Non-pigmented ciliary epithelial cell (primary cell): ENCODE data around the gene KDM2B.

Experiments used
- DNase-seq: peaks from one replicate; pipeline ENCODE4 v3.0.0-alpha.2; 2010; ENCODE audit warnings: low read depth

Gene KDM2B

GRCh38 chr12:121561009-121561395, 19.8 kb downstream of the KDM2B start:
- DNase-seq = no peak

DNA sequence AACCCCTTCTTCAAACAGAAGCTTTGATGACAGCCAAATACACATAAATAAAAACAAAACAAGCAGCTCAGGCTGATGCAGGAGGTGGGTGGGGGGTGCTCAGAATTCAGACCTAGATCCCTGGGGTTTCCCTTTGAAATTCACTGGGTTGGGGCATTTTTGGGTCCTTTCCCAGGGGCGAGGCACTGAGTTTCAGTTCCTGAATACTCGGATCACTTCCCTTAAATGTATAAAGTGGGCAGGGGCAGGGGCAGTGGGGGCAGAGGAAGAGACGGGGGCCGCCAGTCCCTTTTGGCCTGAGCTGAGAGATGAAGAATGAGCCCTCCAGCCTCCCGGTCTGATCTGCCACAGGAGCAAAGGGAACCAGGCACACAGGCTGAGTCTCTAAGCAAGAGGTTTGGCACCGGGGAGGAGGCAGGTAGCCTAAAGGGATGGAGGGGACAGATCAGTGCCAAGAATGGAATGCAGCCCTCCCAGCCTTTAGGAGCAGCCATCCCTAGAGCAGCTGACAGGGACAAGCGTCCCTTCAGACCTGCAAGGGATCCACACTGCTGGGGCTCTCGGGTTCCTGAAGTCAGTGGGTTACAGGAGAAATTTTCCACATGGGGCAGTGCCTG, 20.3 kb downstream of the KDM2B start:
- DNase-seq = no peak

DNA sequence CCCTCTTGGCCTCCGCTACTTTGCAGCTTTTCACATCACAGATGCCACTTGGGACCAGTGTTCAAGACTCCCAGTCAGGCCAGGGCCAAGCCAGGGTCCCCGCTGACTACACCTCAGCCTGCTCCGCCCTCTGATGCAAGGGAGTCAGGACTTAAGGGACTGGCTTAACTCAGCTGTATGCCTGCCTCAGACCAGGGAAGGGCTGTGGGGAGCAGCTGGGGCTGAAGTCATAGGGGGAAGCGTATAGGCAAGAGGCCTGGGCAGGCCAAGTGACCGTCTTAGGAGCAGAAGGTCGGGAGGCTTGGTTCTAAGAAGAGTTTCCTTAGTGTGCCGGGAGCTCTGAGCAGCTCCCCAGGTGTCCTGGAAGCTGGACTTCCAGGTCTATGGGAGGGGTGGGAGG, 21.9 kb downstream of the KDM2B start:
- DNase-seq = no peak

GRCh38 chr12:121550974-121551634, 29.7 kb downstream of the KDM2B start:
- no peak for DNase-seq

- no peak for DNase-seq
These were observed 31.7 kb downstream of the KDM2B start for GRCh38 chr12:121549075-121549474.

GRCh38 chr12:121545480-121545879, 35.3 kb downstream of the KDM2B start:
- DNase-seq = no peak

DNA sequence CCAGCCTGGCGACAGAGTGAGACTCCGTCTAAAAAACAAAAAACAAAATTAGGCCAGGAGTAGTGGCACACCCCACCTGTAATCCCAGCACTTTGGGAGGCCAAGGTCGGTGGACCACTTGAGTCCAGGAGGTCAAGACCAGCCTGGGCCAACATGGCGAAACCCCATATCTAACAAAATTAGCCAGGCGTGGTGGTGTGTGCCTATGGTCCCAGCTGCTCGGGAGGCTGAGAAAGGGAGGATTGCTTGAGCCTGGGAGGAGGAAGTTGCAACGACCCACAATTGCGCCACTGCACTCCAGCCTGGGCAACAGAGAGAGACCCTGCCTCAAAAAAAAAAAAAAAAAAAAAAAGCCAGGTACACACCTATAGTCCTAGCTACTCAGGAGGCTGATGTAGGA, 37.0 kb downstream of the KDM2B start:
- no peak for DNase-seq

DNA sequence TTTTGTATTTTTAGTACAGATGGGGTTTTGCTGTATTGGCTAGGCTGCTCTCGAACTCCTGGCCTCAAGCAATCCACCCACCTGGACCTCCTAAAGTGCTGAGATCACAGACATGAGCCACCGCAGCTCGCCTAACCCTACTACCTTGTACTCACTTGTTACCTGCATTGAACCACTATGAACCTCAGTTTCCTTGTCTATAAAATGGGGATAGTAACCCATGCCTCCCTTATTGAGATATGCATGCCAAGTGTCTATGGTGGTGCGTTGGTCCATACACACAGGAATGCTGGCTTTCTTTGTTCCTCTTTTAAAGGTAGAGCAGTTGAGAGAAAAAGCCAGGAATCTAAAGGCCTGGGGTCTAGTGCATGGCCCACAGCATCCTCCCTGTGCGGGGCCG, 40.9 kb downstream of the KDM2B start:
- no peak for DNase-seq

GRCh38 chr12:121538699-121539061, 42.1 kb downstream of the KDM2B start:
- DNase-seq = no peak

GRCh38 chr12:121537814-121538698, 42.8 kb downstream of the KDM2B start:
- no peak for DNase-seq

DNA sequence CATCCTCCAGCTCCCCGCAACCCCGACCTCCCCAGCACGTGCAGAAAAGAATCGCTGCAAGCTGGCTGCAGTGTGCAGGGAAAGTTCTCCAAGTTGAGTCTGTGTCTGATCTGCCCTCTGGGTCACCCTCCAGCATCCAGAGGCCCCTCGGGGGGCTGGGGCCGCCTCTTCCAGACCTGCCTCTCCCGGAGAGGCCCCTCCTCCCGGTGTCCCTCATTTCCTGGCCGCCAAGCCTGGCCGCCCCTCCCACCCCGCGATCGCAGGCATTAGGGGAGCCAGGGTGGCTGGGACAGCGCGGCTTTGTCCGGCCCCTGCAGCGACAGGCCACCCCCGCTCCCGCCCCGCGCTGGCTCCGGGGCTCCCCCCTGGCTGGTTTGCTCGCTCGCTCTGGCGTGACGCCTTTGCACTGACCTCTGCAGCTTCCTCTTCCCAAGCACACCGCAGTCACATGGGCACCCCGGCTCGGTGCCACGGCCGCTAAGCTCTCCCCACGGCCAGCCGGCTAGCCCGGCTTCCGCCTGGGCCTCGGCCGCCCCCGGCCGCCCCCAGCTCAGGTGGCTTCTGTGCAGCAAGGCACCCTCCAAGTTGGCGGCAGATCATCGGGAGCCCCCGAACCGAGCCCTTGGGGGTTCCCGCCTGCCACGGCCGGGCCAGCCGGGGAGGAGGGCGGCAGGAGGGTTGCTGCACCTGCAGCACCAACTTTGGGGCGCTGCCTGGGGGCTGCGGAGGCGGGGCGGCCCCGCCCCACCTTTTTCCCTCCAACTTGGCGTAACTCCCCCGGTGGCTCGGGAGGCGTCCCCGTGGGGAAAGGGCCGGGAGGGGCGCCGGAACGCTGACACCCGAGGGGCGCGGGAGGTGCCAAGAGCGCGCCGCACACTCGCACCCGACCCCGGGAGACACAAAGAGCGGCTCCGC, 43.7 kb downstream of the KDM2B start:
- no peak for DNase-seq

DNA sequence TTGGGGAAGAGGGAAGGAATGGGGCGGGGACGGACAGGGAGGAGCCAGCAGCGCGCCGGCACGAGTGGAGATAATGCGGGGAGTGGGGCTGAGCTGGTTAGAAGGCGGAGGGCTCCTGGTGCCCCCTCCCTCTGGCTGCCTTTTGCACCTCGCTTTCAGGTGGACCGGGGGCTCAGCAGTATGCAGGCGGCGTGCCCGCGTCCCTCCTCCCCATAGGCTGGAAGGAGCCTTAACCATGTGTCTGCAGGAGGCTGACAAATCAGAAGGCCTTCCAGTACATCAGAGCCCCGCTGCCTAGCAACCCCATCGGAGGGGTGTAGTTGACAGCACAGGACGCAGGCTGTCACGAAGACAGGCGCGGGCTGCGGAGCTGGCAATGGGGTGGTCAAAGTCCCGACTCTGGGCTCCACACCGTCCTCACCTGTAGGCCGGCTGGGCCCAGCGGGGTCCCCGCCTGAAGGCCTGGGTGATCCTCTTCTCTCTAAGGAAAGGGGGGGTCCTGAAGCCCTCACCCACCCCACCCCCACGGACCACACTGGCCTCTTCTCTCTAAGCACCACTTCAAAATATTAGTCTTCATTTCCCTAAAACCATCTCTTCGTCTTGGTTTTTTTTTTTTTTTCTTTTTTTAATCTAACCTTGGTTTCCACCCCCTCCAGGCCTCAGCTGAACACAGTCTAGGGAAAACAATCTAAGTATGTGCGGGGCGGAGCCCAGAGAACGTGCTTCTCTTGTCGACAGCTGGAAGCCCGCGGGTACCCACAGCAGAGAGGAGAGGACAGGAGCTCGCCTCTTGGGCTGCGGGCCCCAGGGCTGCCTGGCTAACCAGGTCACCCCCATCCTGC, 44.5 kb downstream of the KDM2B start:
- DNase-seq = no peak

DNA sequence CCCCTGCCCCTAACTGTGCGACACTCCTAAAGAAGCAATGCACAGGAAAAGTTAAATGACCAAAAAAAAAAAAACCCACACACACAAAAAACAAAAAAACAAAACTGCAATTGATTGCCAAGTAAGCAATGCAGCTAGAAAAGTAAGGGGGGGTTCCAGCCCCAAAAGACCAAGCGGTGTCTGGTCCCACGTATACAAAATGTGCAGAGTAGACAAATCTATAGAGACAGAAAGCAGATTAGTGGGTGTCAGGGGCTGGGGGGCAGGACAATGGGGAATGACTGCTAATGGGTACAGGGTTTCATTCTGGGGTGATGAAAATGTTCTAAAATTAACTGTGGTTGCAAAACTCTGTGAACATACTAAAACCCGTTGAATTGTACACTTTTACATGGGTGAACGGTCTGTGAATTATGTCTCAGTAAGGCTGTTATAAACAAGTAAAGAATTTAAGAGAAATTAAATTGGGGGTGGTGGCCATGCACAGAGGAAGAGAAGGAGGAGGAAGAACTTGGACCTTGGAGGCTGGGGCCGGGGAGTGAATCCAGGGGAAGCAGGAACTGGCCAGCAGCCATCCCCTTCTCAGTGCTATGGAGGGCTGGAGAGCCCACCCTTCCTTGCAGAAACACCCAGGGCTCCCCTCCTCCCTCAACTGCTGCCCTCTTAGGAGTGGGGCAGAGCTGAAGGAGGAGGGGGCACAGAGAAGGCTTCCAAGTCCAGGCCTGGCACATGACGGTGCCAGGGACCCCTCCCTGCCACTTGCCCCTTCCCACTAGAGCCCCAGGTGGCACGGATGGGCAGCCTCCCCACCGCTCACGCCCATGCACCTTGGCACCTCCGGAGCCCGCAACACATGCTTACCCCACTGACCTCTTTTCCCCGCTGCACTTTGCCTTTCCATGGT, 45.4 kb downstream of the KDM2B start:
- DNase-seq = no peak

GRCh38 chr12:121534495-121535148, 46.2 kb downstream of the KDM2B start:
- DNase-seq = no peak

GRCh38 chr12:121533394-121534090, 47.3 kb downstream of the KDM2B start:
- DNase-seq = no peak

GRCh38 chr12:121532503-121533393, 48.1 kb downstream of the KDM2B start:
- no peak for DNase-seq

DNA sequence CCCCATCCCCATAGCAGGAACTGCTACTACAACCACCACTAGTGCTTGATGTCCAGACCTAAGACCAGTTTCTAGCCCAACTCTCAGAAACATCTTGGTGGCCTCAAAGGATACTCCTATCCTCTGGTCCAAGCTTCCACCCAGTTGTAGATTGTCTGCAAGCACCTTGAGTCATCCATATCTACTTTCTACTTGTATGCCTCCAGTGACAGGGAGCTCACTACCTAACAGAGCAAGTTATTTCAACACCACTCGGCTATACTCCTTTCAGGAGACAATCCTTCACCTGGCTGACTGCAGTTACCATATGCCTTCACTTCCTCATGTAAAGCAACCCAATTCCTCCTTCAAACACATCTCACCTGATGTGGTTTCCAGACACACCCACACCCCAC, 49.5 kb downstream of the KDM2B start:
- no peak for DNase-seq
